Activated T-cell treated with anti-CD3 and anti-CD28 coated beads for 4 hours (primary cell): Measurements from ENCODE around the gene DNAH14.

Experiments used
- DNase-seq: peaks from one replicate; pipeline ENCODE4 v3.0.0-alpha.2; 2020

DNAH14 gene

DNA sequence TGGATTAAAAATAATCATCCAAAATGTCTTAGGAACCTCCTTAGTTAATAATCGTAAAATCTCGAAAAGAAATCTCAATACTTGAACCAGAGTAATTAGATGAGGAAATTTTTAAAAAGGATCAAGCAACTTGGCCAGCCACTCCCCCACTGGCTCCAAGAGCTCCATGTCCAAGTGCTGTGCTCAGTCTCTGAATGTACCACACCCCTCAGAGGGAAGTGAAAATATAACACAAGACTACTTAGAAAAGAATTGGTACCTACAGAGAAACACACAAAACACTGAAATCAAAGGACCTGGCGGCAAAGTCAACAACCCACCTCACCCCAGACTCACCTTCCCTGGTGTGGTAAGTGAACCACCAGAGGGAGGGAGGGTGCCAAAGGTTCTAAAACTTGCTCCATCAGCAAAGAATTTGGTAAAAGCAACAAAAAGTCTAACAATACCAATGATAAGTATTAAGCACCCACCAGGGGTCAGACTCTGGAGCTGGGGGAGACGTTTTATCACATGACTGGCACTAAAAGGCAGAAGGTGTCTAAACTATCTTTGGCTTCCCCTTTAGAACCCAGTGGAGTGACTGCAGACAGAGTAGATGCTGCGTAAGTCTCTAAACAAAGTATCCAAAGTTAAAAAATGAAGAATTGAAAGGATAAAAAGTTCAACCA lies 484.4 kb downstream of the DNAH14 start:
- DNase-seq: no peak

DNA sequence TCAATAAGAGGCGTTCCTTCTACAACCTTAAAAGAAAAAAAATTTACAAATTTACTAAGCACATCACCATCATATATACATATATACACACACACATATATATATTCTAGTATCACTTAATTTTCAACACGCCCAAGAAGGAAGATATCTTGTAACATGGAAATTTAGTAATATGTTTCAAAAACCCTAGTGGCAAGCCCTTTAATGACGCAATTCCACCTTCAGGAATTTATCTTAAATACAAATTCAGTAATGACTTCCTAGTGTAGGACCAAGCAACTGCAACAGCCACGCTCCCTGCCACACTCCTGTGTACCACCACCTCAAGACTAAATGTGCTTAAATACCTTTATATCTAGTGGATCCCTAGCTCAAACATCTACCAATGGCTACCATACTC lies 485.8 kb downstream of the DNAH14 start:
- no peak for DNase-seq

- no peak for DNase-seq
Observed at GRCh38 chr1:225415967-225416745, 486.7 kb downstream of the DNAH14 start.

DNA sequence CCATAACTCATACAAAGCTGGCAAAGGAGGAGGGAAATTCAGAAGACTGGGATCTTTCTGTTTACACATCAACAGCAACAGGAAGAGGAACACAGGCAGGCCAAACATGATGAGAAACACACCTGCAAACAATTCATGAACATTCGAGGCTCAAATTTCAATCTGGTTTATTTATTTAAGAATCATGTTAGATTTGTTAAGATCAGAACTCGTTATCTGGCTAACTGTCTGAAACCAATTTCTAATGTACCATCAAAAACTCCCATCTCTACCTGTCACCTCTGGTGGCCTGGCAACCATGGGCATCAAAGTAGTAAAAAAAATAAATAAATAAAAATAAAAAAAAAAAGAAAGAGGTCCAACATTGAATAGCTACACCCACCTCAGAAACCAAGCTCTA lies 488.6 kb downstream of the DNAH14 start:
- DNase-seq: no peak

DNA sequence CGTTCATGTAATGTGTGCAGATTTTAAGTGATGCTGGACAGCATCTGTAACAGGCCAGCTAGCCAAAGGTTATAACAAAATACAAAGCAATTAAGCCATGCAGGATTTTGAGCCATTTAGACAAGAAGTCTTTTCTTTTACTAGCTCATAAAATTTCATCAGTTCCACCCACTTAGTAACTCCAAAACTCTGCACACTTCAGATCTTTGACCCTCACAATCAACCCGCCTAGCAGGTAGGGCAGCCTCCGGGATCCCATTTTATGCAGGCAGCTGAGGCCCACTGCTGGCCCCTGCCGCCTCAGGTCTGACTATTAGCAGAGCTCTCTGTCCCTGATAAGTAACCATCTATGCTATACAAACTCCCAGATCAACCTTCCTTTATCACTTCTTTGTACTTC lies 489.1 kb downstream of the DNAH14 start:
- no peak for DNase-seq

- DNase-seq: no peak
Observed at GRCh38 chr1:225422031-225422605, 492.6 kb downstream of the DNAH14 start.

GRCh38 chr1:225422795-225423517 lies 493.5 kb downstream of the DNAH14 start:
- no peak for DNase-seq

- no peak for DNase-seq
Observed at GRCh38 chr1:225423518-225423855, 494.0 kb downstream of the DNAH14 start.

- no peak for DNase-seq
Observed at GRCh38 chr1:225424562-225425200, 495.2 kb downstream of the DNAH14 start.

DNA sequence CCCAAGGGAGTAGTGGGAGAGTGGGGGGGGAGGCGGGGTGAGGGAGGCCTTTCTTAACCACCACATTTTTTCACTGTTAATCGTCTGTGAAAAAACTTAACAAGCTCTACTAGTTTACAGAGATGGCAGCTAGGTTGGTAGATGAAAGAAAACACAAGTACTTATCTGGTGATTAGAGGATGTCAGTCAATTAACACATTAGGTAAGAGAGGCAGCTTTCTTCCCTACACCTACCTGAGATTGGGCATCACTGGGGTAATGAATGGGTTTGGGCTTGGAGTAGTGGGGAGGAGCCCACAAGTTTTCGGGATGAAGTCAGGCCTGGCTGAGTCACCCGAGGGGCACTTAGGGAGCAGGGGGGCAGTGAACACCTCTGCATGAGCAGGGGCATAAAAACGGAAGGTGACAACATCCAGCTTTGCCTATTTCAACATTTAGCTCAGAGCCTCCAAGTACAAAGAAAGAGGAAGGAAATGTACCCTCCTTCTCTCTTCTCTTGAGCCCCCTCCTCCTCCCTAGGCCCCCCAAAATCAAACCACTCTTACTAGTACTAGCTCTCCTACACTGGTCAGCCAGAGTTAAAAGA lies 495.8 kb downstream of the DNAH14 start:
- DNase-seq: no peak

DNA sequence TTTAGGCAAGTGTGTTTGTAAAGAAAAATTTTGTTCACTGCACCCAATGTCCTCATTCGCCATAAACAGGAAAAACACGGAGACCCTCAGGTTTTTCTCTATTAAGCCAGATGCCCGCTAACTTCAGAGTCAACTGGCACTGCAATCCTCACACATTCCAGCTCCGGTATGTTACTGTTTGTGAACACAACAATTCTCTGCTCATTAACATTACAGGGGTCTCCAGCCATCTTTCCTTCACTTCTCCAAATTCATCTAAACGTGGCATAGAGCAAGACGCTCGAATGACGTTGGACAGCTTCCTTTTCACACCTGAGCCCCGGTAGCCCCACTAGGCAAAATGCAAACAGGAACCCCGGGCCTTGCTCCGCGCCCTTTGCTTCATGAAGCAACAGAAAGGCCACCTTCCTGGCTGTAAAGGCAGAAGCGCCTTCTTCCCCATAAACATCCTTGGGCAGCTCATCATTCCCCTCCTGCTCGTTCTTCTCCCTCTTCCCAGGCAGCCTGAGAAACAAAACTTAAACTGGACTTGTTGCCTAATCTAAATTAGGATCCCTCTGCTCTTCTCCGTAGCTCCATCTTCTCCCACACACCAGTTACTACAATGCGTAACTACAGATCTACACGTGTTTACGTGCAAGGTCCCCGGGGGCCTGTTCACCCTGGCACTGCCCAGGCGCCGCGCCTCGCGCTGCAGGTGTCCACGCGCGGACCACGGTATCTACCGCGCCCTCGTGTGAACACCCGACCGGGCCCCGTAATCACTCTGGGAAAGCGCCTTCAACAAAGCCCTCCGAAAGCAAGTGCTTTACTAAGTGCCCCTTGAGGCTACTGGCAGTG lies 497.1 kb downstream of the DNAH14 start:
- no peak for DNase-seq

DNA sequence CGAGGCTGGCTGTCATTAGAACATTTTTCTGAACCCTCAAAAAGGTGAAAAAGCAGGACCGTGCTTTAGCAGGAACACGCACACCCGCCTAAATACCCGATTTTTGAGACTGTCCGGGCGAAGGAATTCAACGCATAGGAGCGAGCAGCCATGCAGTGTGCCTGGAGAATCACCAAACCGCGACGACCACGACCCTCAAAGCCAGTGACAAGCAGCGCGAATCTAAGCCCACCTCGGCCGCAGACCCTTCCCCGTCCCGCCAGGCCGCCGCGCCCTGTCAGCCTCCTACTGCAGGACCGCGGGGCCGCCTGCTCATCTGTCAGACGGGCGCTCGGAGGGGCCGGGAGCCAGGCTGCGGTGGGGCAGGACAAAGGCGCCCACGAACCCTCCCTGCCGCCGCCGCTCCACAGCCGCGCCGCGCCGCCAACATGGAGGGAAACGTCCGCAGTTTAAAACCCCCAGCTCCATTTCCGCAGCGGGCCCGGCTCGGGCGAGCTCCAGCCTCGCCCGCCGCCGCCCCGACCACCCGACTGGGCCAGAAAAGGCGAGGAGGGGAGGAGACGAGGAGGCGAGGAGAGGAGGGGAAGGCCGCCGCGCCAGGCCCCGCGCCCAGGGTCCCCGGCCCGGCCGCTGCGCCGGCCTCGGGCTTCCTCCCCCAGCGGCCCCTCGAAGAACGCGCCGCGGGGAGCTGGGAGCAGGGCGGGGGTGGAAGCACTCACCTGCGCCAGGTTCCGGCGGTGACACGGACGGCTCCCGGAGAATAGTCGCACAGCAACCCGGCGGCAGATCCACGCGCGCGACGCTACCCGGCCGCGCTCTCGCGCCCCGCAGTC lies 498.0 kb downstream of the DNAH14 start, which contains the start of gene LBR:
Gene LBR, minus strand, starts transcription at position 804 of the 833 bp plus-strand sequence. CDS start 3,963 bp downstream, outside the sequence.
- DNase-seq: no peak

DNA sequence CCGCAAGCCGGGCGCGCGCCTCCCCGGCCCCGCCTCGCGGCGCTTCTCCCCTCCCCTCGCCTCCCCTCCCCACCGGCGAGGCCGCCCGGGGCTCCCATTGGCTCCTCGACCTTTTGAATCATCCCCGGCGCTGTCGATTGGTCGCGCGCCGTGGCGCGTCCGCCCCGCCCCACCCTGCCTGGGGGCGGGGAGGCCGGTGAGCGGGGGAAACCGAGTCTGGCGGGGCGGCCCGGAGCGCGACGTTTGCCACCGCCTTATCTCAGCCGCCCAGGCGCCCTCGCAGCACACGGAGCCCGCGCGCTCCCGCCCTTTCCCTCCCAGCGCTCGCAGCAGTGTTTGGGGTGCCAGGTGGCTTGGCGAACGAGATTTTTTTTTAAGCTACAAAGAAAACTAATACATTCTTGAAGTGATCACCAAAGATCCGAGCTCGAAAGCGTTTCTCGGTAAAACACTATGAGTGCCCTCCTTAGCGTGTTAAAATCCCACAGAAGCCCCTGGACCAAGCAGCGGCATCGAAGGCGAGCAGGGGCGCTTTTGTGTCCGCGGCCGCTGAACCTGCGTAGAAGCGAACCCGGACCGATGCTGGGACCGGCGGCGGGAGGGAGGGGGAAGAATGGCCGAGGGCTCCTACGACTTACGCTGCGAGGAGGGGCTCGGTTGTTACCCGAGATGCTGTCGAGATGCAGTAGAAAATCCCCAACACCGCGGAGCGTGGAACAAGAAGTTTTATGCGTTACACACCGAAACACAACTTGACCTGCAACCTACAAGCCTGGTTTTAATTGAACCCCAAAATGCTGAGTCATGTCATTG lies 498.8 kb downstream of the DNAH14 start:
- DNase-seq: peak; percentile 87

GRCh38 chr1:225428881-225429455 lies 499.5 kb downstream of the DNAH14 start:
- no peak for DNase-seq

DNA sequence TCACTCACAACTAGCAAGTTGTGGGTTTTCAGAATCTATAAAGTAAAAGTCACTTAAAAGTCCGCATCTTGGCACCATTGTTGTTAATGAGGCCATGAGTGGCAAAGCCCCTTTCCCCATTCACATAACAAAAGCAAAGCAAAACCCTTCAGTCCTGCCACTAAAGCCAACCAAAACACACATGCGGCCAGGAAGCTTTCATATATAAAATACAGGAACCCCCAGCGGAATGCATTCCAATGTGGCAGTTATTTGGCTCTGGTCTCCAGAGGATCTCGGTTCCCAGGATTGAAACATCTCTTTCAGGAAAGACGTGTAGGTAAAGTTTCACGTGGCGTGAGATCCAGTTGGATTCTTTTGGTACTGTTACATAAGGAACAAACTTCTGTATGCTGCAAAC lies 500.8 kb downstream of the DNAH14 start:
- no peak for DNase-seq

- no peak for DNase-seq
Observed at GRCh38 chr1:225431081-225431863, 501.8 kb downstream of the DNAH14 start.

- DNase-seq: no peak
Observed at GRCh38 chr1:225434046-225434445, 504.6 kb downstream of the DNAH14 start.

GRCh38 chr1:225435076-225435475 lies 505.6 kb downstream of the DNAH14 start:
- DNase-seq: no peak

GRCh38 chr1:225435487-225435886 lies 506.0 kb downstream of the DNAH14 start:
- no peak for DNase-seq
